ENCODE results near the gene MVB12B. TPM values are rescaled to one million over a fixed set of nuclear protein-coding genes. Genes with fewer than 3 reads are reported as not detected.

MVB12B gene
- total RNA-seq, 1 experiment from 2014 or later, result 5.7 TPM

DNA sequence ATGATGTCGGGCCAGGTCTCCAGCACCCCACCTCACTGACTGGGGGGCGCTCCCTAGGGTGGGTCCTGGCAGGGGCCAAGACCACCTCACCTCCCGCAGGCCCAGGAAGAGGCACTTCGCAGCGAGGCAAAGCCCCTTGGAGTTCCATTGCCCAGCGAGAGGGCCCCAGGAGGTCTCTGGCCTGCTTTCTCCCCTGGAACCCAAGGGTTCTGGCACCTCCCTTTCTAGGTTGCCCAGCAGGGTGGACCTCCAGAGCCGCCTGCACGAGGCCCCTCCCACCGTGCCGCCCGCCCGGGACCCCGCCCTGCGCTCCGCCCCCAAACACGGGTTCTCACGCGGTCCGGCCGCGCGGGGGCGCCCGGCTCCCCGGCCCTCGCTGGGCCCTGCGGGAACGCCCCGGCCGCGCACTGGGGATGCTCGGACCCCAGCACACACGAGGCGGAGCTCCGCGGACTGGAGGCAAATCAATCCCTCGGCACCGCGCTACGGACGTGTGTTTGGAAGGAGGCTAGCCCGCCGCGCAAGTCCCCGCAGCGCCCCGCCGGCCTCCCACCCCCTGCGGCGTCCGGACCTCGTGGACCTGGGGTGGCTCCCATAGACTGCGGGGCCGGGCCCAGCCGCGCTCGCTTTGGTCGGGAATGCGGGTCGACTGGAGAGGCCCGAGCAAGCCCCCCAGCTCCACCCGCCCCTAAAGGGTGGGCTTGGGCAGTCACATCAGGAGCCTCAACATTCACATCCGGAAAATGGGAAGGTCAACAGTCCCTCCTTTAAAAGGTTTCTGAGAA, 187.6 kb downstream of the MVB12B start (continued):
- TF ChIP-seq, protein P1, sequence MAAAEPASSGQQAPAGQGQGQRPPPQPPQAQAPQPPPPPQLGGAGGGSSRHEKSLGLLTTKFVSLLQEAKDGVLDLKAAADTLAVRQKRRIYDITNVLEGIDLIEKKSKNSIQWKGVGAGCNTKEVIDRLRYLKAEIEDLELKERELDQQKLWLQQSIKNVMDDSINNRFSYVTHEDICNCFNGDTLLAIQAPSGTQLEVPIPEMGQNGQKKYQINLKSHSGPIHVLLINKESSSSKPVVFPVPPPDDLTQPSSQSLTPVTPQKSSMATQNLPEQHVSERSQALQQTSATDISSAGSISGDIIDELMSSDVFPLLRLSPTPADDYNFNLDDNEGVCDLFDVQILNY (CRISPR knock-in tag; IDR thresholded peaks at IDR 0.05), result no peak
- TF ChIP-seq TCF7 (CRISPR knock-in tag; IDR thresholded peaks at IDR 0.05; ENCODE audit: low read depth) (no peak), KAT7 (CRISPR knock-in tag; IDR thresholded peaks at IDR 0.05; ENCODE audit: borderline replicate concordance) (no peak), ZNF317 (CRISPR knock-in tag; IDR thresholded peaks at IDR 0.05; ENCODE audit: borderline replicate concordance, low read depth) (no peak)
- TF ChIP-seq, protein P2, sequence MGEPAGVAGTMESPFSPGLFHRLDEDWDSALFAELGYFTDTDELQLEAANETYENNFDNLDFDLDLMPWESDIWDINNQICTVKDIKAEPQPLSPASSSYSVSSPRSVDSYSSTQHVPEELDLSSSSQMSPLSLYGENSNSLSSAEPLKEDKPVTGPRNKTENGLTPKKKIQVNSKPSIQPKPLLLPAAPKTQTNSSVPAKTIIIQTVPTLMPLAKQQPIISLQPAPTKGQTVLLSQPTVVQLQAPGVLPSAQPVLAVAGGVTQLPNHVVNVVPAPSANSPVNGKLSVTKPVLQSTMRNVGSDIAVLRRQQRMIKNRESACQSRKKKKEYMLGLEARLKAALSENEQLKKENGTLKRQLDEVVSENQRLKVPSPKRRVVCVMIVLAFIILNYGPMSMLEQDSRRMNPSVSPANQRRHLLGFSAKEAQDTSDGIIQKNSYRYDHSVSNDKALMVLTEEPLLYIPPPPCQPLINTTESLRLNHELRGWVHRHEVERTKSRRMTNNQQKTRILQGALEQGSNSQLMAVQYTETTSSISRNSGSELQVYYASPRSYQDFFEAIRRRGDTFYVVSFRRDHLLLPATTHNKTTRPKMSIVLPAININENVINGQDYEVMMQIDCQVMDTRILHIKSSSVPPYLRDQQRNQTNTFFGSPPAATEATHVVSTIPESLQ (CRISPR knock-in tag; IDR thresholded peaks at IDR 0.05), result no peak
- TF ChIP-seq, protein P3, sequence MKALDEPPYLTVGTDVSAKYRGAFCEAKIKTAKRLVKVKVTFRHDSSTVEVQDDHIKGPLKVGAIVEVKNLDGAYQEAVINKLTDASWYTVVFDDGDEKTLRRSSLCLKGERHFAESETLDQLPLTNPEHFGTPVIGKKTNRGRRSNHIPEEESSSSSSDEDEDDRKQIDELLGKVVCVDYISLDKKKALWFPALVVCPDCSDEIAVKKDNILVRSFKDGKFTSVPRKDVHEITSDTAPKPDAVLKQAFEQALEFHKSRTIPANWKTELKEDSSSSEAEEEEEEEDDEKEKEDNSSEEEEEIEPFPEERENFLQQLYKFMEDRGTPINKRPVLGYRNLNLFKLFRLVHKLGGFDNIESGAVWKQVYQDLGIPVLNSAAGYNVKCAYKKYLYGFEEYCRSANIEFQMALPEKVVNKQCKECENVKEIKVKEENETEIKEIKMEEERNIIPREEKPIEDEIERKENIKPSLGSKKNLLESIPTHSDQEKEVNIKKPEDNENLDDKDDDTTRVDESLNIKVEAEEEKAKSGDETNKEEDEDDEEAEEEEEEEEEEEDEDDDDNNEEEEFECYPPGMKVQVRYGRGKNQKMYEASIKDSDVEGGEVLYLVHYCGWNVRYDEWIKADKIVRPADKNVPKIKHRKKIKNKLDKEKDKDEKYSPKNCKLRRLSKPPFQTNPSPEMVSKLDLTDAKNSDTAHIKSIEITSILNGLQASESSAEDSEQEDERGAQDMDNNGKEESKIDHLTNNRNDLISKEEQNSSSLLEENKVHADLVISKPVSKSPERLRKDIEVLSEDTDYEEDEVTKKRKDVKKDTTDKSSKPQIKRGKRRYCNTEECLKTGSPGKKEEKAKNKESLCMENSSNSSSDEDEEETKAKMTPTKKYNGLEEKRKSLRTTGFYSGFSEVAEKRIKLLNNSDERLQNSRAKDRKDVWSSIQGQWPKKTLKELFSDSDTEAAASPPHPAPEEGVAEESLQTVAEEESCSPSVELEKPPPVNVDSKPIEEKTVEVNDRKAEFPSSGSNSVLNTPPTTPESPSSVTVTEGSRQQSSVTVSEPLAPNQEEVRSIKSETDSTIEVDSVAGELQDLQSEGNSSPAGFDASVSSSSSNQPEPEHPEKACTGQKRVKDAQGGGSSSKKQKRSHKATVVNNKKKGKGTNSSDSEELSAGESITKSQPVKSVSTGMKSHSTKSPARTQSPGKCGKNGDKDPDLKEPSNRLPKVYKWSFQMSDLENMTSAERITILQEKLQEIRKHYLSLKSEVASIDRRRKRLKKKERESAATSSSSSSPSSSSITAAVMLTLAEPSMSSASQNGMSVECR (CRISPR knock-in tag; IDR thresholded peaks at IDR 0.05; ENCODE audit: borderline replicate concordance), result no peak

DNA sequence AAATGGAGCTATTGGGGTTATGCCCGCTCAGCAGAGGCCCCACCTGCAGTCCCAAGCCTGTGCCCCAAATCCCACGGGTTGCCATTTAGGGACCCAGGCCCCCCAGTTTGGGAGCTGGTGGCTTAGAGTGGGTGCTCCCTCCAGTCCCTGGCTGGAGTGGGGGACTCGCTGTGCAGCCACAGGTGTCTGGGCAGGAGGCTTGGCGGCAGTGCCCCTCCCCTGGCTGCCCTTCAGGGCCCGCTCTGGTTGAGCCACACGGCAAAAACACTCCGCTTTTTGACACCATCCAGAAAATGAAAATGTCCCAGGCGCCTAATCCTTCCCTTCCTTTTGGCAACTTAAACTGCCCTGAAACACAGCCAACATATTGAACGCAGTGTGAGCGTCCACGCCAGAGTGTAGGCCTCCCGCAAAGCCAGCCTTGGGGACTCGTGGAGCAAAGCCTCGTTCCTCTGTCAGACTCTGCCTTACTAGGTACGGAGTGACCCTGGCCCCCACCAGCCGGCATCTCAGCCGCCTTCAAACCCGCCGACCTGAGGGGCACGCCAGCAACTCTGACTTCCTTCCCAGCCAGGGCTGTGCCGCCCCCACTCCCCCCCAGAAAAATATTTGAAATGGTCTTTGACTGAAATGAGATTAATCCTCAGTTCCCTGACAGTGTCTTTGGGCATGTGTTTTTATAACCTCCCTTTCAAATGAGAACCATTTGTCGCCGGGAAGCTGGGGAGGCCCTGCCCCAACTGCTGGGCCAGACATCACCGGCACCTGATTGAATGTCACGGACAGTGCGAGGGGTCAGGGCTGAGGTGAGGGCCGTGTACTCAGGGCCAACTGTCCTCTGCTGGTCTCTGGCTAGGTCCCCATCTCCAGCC, 188.6 kb downstream of the MVB12B start:
- no peak for DNase-seq (ENCODE audit: low spot score)

More for the DNA sequence above, 188.6 kb downstream of the MVB12B start:
- CTCF ChIA-PET, result interaction anchor here (0.7 to 17.5 kb wide), 12 partner anchors 9 to 267 kb away, joined by 3 to 296 read pairs (median 8); no protein-coding TSS in a partner anchor
- H3K27me3 Mint-ChIP-seq (ENCODE audit: low read depth), result peaks cover 20% of the 10 kb centered on the region
- POLR2A ChIA-PET, result interaction anchor here (0.6 kb wide), 1 partner anchor 68 kb away, joined by 3 read pairs; no protein-coding TSS in a partner anchor
- TF ChIP-seq, protein P4, sequence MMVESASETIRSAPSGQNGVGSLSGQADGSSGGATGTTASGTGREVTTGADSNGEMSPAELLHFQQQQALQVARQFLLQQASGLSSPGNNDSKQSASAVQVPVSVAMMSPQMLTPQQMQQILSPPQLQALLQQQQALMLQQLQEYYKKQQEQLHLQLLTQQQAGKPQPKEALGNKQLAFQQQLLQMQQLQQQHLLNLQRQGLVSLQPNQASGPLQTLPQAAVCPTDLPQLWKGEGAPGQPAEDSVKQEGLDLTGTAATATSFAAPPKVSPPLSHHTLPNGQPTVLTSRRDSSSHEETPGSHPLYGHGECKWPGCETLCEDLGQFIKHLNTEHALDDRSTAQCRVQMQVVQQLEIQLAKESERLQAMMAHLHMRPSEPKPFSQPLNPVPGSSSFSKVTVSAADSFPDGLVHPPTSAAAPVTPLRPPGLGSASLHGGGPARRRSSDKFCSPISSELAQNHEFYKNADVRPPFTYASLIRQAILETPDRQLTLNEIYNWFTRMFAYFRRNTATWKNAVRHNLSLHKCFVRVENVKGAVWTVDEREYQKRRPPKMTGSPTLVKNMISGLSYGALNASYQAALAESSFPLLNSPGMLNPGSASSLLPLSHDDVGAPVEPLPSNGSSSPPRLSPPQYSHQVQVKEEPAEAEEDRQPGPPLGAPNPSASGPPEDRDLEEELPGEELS (CRISPR knock-in tag; IDR thresholded peaks at IDR 0.05), result no peak
- TF ChIP-seq NR3C1 (CRISPR knock-in tag; conservative IDR thresholded peaks at IDR 0.05; ENCODE audit: low read depth), result no peak
- no peak for TF ChIP-seq NFE2L1 (CRISPR knock-in tag; IDR thresholded peaks at IDR 0.05)
- no peak for TF ChIP-seq ZNF317 (CRISPR knock-in tag; IDR thresholded peaks at IDR 0.05; ENCODE audit: borderline replicate concordance, low read depth)
- TF ChIP-seq, protein P5, sequence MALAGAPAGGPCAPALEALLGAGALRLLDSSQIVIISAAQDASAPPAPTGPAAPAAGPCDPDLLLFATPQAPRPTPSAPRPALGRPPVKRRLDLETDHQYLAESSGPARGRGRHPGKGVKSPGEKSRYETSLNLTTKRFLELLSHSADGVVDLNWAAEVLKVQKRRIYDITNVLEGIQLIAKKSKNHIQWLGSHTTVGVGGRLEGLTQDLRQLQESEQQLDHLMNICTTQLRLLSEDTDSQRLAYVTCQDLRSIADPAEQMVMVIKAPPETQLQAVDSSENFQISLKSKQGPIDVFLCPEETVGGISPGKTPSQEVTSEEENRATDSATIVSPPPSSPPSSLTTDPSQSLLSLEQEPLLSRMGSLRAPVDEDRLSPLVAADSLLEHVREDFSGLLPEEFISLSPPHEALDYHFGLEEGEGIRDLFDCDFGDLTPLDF (CRISPR knock-in tag; IDR thresholded peaks at IDR 0.05), result no peak
- H3K4me3 Mint-ChIP-seq, result peak overlapping the region; percentile 42
- H3K27ac Mint-ChIP-seq, result no peak overlapping the region
- peaks cover 42% of the 10 kb centered on the region for H3K4me1 Mint-ChIP-seq
- no peaks in the 10 kb centered on the region for H3K36me3 Mint-ChIP-seq
- ATAC-seq, result no peak
- H3K9me3 Mint-ChIP-seq, result no peaks in the 10 kb centered on the region

Measured in WTC11 (cell line).